DOHH2 (cell line): ENCODE measurements around the gene FBXW2.

Experiments
- H3F3A ChIP-seq: fragments of 200-600 bp; sonication (generic), shearing (Covaris generic); 2 replicates; pipeline ENCODE4 v1.6.0; 2016; ENCODE audit warnings: antibody characterized with exemption, mild to moderate bottlenecking; ENCODE audit not compliant: control insufficient read depth, insufficient read depth
- H3K27ac ChIP-seq: fragments of 200-600 bp; sonication (generic); 2 replicates; pipeline ENCODE4 v1.5.1; 2014; ENCODE audit warnings: low read depth, mild to moderate bottlenecking, low read length, moderate library complexity
- H3K27me3 ChIP-seq: fragments of 200-600 bp; sonication (generic); 2 replicates; pipeline ENCODE4 v1.6.1; 2014; ENCODE audit warnings: mild to moderate bottlenecking, low read length, mixed read lengths; ENCODE audit not compliant: control insufficient read depth
- H3K36me3 ChIP-seq: fragments of 200-600 bp; sonication (generic); 2 replicates; pipeline ENCODE4 v1.6.1; 2014; ENCODE audit warnings: mild to moderate bottlenecking, low read length, moderate library complexity, mixed read lengths; ENCODE audit not compliant: control insufficient read depth
- H3K4me1 ChIP-seq: fragments of 200-600 bp; sonication (generic); 2 replicates; pipeline ENCODE4 v1.6.1; 2014; ENCODE audit warnings: mild to moderate bottlenecking, low read length, mixed read lengths; ENCODE audit not compliant: control insufficient read depth
- H3K4me2 ChIP-seq: fragments of 200-600 bp; sonication (generic); 2 replicates; pipeline ENCODE4 v1.6.0; 2014; ENCODE audit warnings: mild to moderate bottlenecking, low read length, moderate library complexity
- H3K4me3 ChIP-seq: fragments of 200-600 bp; sonication (generic); 2 replicates; pipeline ENCODE4 v1.5.1; 2014; ENCODE audit warnings: mild to moderate bottlenecking, low read length, mixed read lengths
- H3K79me2 ChIP-seq: fragments of 200-600 bp; sonication (generic); 2 replicates; pipeline ENCODE4 v1.6.1; 2014; ENCODE audit warnings: mild to moderate bottlenecking, low read length, mixed read lengths; ENCODE audit not compliant: control insufficient read depth
- H3K9me2 ChIP-seq: fragments of 200-600 bp; sonication (generic); replicated peaks from 2 replicates; pipeline ENCODE4 v1.6.1; 2014; ENCODE audit warnings: mild to moderate bottlenecking, low read length, mixed read lengths; ENCODE audit not compliant: control insufficient read depth
- H3K9me3 ChIP-seq: fragments of 200-600 bp; sonication (generic); 2 replicates; pipeline ENCODE4 v1.6.1; 2014; ENCODE audit warnings: antibody characterized with exemption, low read length, mixed read lengths; ENCODE audit not compliant: control insufficient read depth, insufficient read depth
- H4K20me1 ChIP-seq: fragments of 200-600 bp; sonication (generic); 2 replicates; pipeline ENCODE4 v1.6.0; 2014; ENCODE audit warnings: low read depth, mild to moderate bottlenecking, antibody characterized with exemption, low read length, moderate library complexity; ENCODE audit not compliant: control insufficient read depth, insufficient read depth
- CTCF ChIP-seq: fragments of 200-600 bp; sonication (generic); IDR thresholded peaks from one replicate; pipeline ENCODE4 v1.5.1; 2014; ENCODE audit warnings: antibody characterized with exemption, mild to moderate bottlenecking, low read depth, low read length; ENCODE audit not compliant: poor library complexity, severe bottlenecking
- EZH2phosphoT487 ChIP-seq: fragments of 200-600 bp; sonication (generic); IDR thresholded peaks from 2 replicates; pipeline ENCODE4 v1.6.1; 2017; ENCODE audit warnings: borderline replicate concordance, mild to moderate bottlenecking, antibody characterized with exemption, low read length, moderate library complexity, mixed read lengths

Gene FBXW2

GRCh38 chr9:120737416-120738165 is 55.6 kb downstream of the FBXW2 start:
- Histone ChIP-seq H3K27ac (no peak overlapping the region), H3K4me2 (no peak overlapping the region), H3K4me1 (peaks cover 22% of the 10 kb centered on the region), H4K20me1 (no peaks in the 10 kb centered on the region), H3K27me3 (no peaks in the 10 kb centered on the region), H3K4me3 (no peak overlapping the region), H3K36me3 (no peaks in the 10 kb centered on the region), H3K9me3 (no peaks in the 10 kb centered on the region), H3F3A (peaks cover 8% of the 10 kb centered on the region), H3K9me2 (no peaks in the 10 kb centered on the region), H3K79me2 (no peaks in the 10 kb centered on the region)
- TF ChIP-seq EZH2phosphoT487 (no peak), CTCF (no peak)

- no peak for TF ChIP-seq EZH2phosphoT487
- no peak for TF ChIP-seq CTCF
- Histone ChIP-seq H4K20me1 (no peaks in the 10 kb centered on the region), H3K4me3 (no peak overlapping the region), H3K4me2 (no peak overlapping the region), H3K9me2 (no peaks in the 10 kb centered on the region), H3K4me1 (peaks cover 24% of the 10 kb centered on the region), H3K27ac (no peak overlapping the region), H3K9me3 (no peaks in the 10 kb centered on the region), H3K36me3 (no peaks in the 10 kb centered on the region), H3K79me2 (no peaks in the 10 kb centered on the region), H3K27me3 (no peaks in the 10 kb centered on the region), H3F3A (peaks cover 8% of the 10 kb centered on the region)
These were observed 56.3 kb downstream of the FBXW2 start for GRCh38 chr9:120736881-120737280.

GRCh38 chr9:120735415-120736126 is 57.6 kb downstream of the FBXW2 start:
- Histone ChIP-seq H3K27ac (peak overlapping the region; percentile 67), H3K27me3 (no peaks in the 10 kb centered on the region)

More at GRCh38 chr9:120735415-120736126, 57.6 kb downstream of the FBXW2 start:
- no peaks in the 10 kb centered on the region for H3K9me3 ChIP-seq
- H4K20me1 ChIP-seq: no peaks in the 10 kb centered on the region
- peaks cover 37% of the 10 kb centered on the region for H3K4me1 ChIP-seq
- no peak for TF ChIP-seq EZH2phosphoT487
- no peak for TF ChIP-seq CTCF
- H3K4me2 ChIP-seq: peak overlapping the region; percentile 60
- H3K36me3 ChIP-seq: no peaks in the 10 kb centered on the region
- H3K9me2 ChIP-seq: no peaks in the 10 kb centered on the region
- H3F3A ChIP-seq: peaks cover 2% of the 10 kb centered on the region
- H3K4me3 ChIP-seq: peak overlapping the region; percentile 41
- no peaks in the 10 kb centered on the region for H3K79me2 ChIP-seq
